NT2/D1 (cell line): ENCODE data around the gene HS6ST2.

ENCODE experiments used
- SUZ12 ChIP-seq: IDR thresholded peaks from 2 replicates; pipeline ENCODE4 v1.6.1; 2011; ENCODE audit not compliant: insufficient read length, insufficient read depth; ENCODE audit errors: extremely low read depth
- YY1 ChIP-seq: IDR thresholded peaks from 2 replicates; pipeline ENCODE4 v1.6.1; 2011; ENCODE audit not compliant: insufficient read length, insufficient read depth
- ZNF274 ChIP-seq: IDR thresholded peaks from 2 replicates; pipeline ENCODE4 v1.6.1; 2011; ENCODE audit warnings: mild to moderate bottlenecking, low read depth, low read length

DNA sequence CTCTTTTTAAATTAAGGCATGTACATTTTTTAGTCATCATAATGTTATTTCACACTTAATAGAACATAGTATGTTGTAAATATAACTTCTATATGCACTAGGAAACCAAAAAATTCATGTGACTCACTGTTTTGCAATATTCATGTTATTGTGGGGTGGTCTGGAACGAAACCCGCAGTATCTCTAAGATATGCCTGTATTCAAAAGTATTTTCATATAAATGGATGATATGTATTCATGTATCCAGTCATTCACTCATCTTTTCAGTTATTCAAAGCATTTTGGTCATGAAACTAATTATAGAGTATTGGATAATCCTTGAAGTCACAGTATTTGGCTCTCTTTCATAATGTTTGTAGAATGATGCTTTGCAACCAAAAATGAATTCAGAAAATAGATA is 168.1 kb downstream of the HS6ST2 start:
- TF ChIP-seq SUZ12 (no peak), YY1 (no peak), ZNF274 (no peak)
